Measurements from ENCODE around the gene PEX14.

DNA sequence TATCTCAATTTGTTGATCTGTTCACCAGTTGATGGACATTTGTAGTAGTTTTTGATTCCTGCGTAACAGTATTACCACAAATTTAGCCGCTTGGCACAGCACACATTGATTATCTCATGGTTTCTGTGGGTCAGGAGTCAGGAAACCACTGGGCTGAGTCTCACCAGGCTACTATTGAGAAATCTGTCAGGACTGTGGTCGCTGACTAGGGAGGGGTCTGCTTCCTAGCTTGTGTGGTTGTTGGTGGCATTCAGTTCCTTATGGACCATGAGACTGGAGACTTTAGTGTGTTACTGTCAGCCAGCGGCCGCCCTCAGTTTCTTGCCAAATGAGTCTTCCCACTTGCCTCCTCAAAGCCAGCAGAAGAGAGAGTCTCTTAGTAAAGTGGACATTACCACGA is 9.8 kb downstream of the PEX14 start:
- no peak for TF ChIP-seq POLR2A (IDR thresholded peaks at IDR 0.05; ENCODE audit: low read length)
- no peak for TF ChIP-seq GATA1 (IDR thresholded peaks at IDR 0.05; ENCODE audit: low read depth, low read length)

All from erythroblast (primary cell).